Activated naive CD4-positive, alpha-beta T cell treated with anti-CD3 and anti-CD28 coated beads for 36 hours (primary cell): ENCODE data around the gene ALX1. TPM values are rescaled to one million over a fixed set of nuclear protein-coding genes. Genes with fewer than 3 reads are reported as not detected.
"Not testable (repeated sequence)": the region's sequence is repeated elsewhere in the genome, so short reads cannot be mapped to it uniquely, and the experiment has no call there.

ENCODE experiments used
- CTCF ChIA-PET: fragments of 350-600 bp; sonication (Branson Sonifier 250); formaldehyde crosslinking; loops from one replicate; lab custom pipeline; 2021; ENCODE audit warnings: antibody characterized with exemption; lab: Charles Lee
- DNase-seq: peaks from one replicate; pipeline ENCODE4 v3.0.0-alpha.2; 2020
- H3K27ac Mint-ChIP-seq: one replicate; pipeline ENCODE4 v1.8.0; 2021; ENCODE audit warnings: mild to moderate bottlenecking, mixed read lengths
- H3K27me3 Mint-ChIP-seq: one replicate; pipeline ENCODE4 v1.8.0; 2021; ENCODE audit warnings: low read depth, mixed read lengths
- H3K36me3 Mint-ChIP-seq: one replicate; pipeline ENCODE4 v1.8.0; 2021; ENCODE audit warnings: low read depth, mixed read lengths
- H3K4me1 Mint-ChIP-seq: one replicate; pipeline ENCODE4 v1.8.0; 2021; ENCODE audit warnings: low read depth, mixed read lengths
- H3K4me3 Mint-ChIP-seq: one replicate; pipeline ENCODE4 v1.8.0; 2021; ENCODE audit warnings: mild to moderate bottlenecking, moderate library complexity, mixed read lengths
- H3K9me3 Mint-ChIP-seq: one replicate; pipeline ENCODE4 v1.8.0; 2021; ENCODE audit warnings: mixed read lengths
- intact Hi-C: fragments of 100-400 bp; cut with micrococcal nuclease; formaldehyde crosslinking; loops from one replicate; pipeline ENCODE4 v1.15.1; 2023
- total RNA-seq, 2 experiments: library from RNA; stranded (reverse); gene quantifications; one replicate each; pipeline ENCODE4 v1.2.3, GENCODE V29; 2021

ALX1 gene
- total RNA-seq, 2 experiments from 2014 or later = not detected

GRCh38 chr12:85310456-85311076, 30.5 kb downstream of the ALX1 start:
- Mint-ChIP-seq H3K36me3 (no peaks in the 10 kb centered on the region), H3K4me3 (no peak overlapping the region), H3K4me1 (no peaks in the 10 kb centered on the region), H3K27ac (no peak overlapping the region), H3K27me3 (no peaks in the 10 kb centered on the region), H3K9me3 (peaks cover 2% of the 10 kb centered on the region)
- no peak for DNase-seq
- CTCF ChIA-PET = interaction anchor here (0.9 kb wide), 1 partner anchor 25 kb away, joined by 3 read pairs; no protein-coding TSS in a partner anchor
- intact Hi-C loops = no loop called here

GRCh38 chr12:85317866-85318636, 38.0 kb downstream of the ALX1 start:
- H3K4me3 Mint-ChIP-seq, H3K36me3 Mint-ChIP-seq, DNase-seq, CTCF ChIA-PET, H3K4me1 Mint-ChIP-seq, H3K9me3 Mint-ChIP-seq, intact Hi-C loops, H3K27ac Mint-ChIP-seq, H3K27me3 Mint-ChIP-seq: not testable (repeated sequence)

GRCh38 chr12:85322715-85323114, 42.7 kb downstream of the ALX1 start:
- intact Hi-C loops = no loop called here
- H3K27me3 Mint-ChIP-seq = no peaks in the 10 kb centered on the region
- CTCF ChIA-PET = no interaction called here
- no peaks in the 10 kb centered on the region for H3K4me1 Mint-ChIP-seq
- no peak overlapping the region for H3K27ac Mint-ChIP-seq
- H3K4me3 Mint-ChIP-seq = no peak overlapping the region
- no peaks in the 10 kb centered on the region for H3K36me3 Mint-ChIP-seq
- peaks cover 2% of the 10 kb centered on the region for H3K9me3 Mint-ChIP-seq
- no peak for DNase-seq

GRCh38 chr12:85325442-85325841, 45.4 kb downstream of the ALX1 start:
- Mint-ChIP-seq H3K9me3 (no peaks in the 10 kb centered on the region), H3K27me3 (no peaks in the 10 kb centered on the region), H3K27ac (no peak overlapping the region), H3K4me3 (no peak overlapping the region), H3K4me1 (no peaks in the 10 kb centered on the region), H3K36me3 (no peaks in the 10 kb centered on the region)
- DNase-seq = no peak
- CTCF ChIA-PET = no interaction called here
- intact Hi-C loops = no loop called here

GRCh38 chr12:85329913-85330312, 49.9 kb downstream of the ALX1 start:
- H3K36me3 Mint-ChIP-seq = no peaks in the 10 kb centered on the region

GRCh38 chr12:85348779-85349178, 68.8 kb downstream of the ALX1 start:
- no peaks in the 10 kb centered on the region for H3K36me3 Mint-ChIP-seq
- CTCF ChIA-PET = no interaction called here
- no peak overlapping the region for H3K27ac Mint-ChIP-seq
- no peak overlapping the region for H3K4me3 Mint-ChIP-seq
- no peaks in the 10 kb centered on the region for H3K4me1 Mint-ChIP-seq
- intact Hi-C loops = no loop called here
- no peaks in the 10 kb centered on the region for H3K27me3 Mint-ChIP-seq
- no peaks in the 10 kb centered on the region for H3K9me3 Mint-ChIP-seq
- DNase-seq = no peak

More at GRCh38 chr12:85329913-85330312, 49.9 kb downstream of the ALX1 start:
- Mint-ChIP-seq H3K4me1 (no peaks in the 10 kb centered on the region), H3K9me3 (no peaks in the 10 kb centered on the region), H3K4me3 (no peak overlapping the region), H3K27ac (no peak overlapping the region), H3K27me3 (no peaks in the 10 kb centered on the region)
- intact Hi-C loops = no loop called here
- CTCF ChIA-PET = no interaction called here
- DNase-seq = no peak

GRCh38 chr12:85350356-85350755, 70.3 kb downstream of the ALX1 start:
- no peak for DNase-seq
- no peaks in the 10 kb centered on the region for H3K4me1 Mint-ChIP-seq
- H3K27ac Mint-ChIP-seq = no peak overlapping the region
- no peak overlapping the region for H3K4me3 Mint-ChIP-seq
- CTCF ChIA-PET = no interaction called here
- no peaks in the 10 kb centered on the region for H3K27me3 Mint-ChIP-seq
- intact Hi-C loops = no loop called here
- H3K36me3 Mint-ChIP-seq = no peaks in the 10 kb centered on the region
- no peaks in the 10 kb centered on the region for H3K9me3 Mint-ChIP-seq

Other genes starting within 250 kb of the ALX1 start
- not detected for gene TSPAN19, start 243.9 kb upstream of the ALX1 start, total RNA-seq
- not detected for gene LRRIQ1, start 243.9 kb upstream of the ALX1 start, total RNA-seq